Motor neuron (in vitro differentiated cells): ENCODE measurements around the gene HNRNPH1. TPM values are rescaled to one million over a fixed set of nuclear protein-coding genes. Genes with fewer than 3 reads are reported as not detected.
"Not testable (repeated sequence)": the region's sequence is repeated elsewhere in the genome, so short reads cannot be mapped to it uniquely, and the experiment has no call there.

Experiments used
- ATAC-seq, 8 experiments: fragments of 200-7000 bp; cut with Tn5 transposase; replicated peaks in 6 of 8; 2 replicates each; pipeline ENCODE4 v1.8.0; 2021; ENCODE audit warnings: mild to moderate bottlenecking in 8 of 8, moderate library complexity in 8 of 8
- H3K27ac ChIP-seq, 2 donors: fragments of 250-450 bp; sonication (Bioruptor Pico); 2 replicates each; pipeline ENCODE4 v1.9.0; 2021; ENCODE audit warnings: antibody characterized with exemption in 2 of 2, mild to moderate bottlenecking in 2 of 2, moderate library complexity in 1 of 2
- H3K4me1 ChIP-seq, 2 donors: fragments of 250-450 bp; sonication (Bioruptor Pico); replicated peaks in 1 of 2; 2 replicates each; pipeline ENCODE4 v1.6.1; 2021; ENCODE audit warnings: antibody characterized with exemption in 2 of 2, mild to moderate bottlenecking in 2 of 2, moderate library complexity in 1 of 2
- H3K4me3 ChIP-seq, 5 donors: fragments of 250-450 bp; sonication (Bioruptor Pico); 2 replicates each; pipeline ENCODE4 v1.9.0; 2021; ENCODE audit warnings: antibody characterized with exemption in 5 of 5, mild to moderate bottlenecking in 5 of 5, moderate library complexity in 4 of 5
- WGBS, 10 experiments: fragments of 450-650 bp; shearing (Covaris generic); methylation state at CpG; one replicate each; pipeline ENCODE4 v1.0.0; 2022; 5-methylcytosine and 5-hydroxymethylcytosine counted together
- in situ Hi-C, 9 experiments: fragments of 400-800 bp; cut with MboI; loops; one replicate each; pipeline ENCODE4 v1.15.0; 2021; ENCODE audit warnings: low sequenced_read_pairs in 9 of 9, low pct_unique_long_range_greater_than_20kb in 2 of 9; ENCODE audit not compliant: unreplicated experiment in 9 of 9
- total RNA-seq, 8 experiments: library from RNA; unstranded; fragments of 300-600 nt; gene quantifications; 2 replicates each; pipeline versions ENCODE4 v1.2.3 to v1.2.4, GENCODE V29; 2022

HNRNPH1 gene, protein sequence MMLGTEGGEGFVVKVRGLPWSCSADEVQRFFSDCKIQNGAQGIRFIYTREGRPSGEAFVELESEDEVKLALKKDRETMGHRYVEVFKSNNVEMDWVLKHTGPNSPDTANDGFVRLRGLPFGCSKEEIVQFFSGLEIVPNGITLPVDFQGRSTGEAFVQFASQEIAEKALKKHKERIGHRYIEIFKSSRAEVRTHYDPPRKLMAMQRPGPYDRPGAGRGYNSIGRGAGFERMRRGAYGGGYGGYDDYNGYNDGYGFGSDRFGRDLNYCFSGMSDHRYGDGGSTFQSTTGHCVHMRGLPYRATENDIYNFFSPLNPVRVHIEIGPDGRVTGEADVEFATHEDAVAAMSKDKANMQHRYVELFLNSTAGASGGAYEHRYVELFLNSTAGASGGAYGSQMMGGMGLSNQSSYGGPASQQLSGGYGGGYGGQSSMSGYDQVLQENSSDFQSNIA
- total RNA-seq: 1,000 to 10,000 TPM in 2 of 8 experiments, 100 to 1,000 TPM in 6; 410 to 1,105 (median 500) TPM

DNA sequence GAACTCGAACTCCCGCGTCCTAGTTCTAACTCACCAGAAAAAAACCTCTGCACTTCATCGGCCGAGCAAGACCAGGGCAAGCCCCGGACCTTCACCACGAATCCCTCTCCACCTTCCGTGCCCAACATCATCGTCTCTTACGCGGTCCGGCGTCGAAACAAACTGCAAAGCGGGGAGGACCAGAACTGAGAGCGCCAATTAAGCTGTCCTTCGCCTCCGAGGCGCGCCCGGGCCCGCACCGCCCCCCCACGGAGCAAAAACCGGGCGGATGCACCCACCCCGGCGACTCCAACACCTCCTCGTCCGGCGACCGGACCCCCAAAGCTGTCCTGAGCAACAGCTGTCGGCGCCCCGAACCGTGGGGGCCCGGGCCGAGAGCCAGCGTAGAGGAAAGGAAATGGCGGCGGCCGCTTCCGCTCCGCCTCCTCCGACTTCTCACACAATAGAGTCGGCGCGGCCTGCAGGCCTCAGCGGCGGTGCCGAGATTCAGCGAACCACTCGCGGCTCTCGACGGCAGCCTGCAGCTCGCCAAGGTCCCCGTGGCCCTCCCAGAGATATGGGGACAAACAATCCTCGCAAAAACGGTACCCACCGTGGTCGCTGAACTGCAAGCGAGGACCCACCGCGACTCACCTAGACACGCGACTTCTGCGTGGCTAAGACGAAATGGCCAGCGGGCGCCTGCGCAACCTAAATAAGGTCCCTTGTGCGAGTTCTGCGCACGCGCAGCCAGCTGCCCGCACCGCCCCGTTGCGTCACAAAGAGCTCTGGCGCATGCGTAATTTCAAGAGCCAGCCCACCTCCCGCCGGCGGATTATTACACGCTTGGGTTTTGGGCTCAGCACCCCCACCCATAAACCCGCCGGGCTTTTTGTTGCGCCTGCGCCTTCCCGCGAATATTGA lies at the start of gene HNRNPH1:
Gene HNRNPH1, minus strand, starts transcription at position 669 of the 903 bp plus-strand sequence. Its CDS starts 538 bp downstream, at position 131.
- Histone ChIP-seq H3K27ac (peak within 1 kb of the TSS; percentile 96 to 97), H3K4me1 (peaks cover 34 to 39% of the 10 kb centered on the region in 2 donors), H3K4me3 (peak within 1 kb of the TSS; percentile 78 to 93 (median 90))
- WGBS, 10 experiments: 0 to 3% (median 0%) methylated on average over 3 to 31 of the region's 92 CpGs; no CpG with 5 or more reads in 3 of the 10 experiments
- in situ Hi-C loops: no loop called here
- peak; percentile 66 to 87 (median 79) for ATAC-seq

DNA sequence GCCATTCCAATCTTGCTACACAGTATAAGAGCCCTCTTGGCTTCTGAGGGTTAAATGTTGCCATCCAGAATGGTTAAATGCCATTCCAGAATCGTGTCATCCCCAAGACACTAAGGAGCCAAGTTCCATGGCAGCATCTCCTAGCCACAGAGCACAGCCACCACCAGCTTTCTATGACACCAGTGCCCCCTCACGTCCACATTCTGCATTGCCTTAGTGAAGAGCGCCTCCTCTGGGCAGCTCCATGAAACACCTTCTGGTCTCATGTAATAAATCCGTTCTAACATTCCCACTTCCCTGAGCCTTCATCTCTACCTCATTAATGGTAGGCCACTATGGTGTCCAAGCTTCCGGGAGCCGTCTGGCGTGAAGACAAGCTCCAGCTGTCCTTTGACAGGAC lies 44.9 kb upstream of the HNRNPH1 start:
- Histone ChIP-seq H3K4me3 (no peak overlapping the region), H3K27ac (no peak overlapping the region), H3K4me1 (no peaks in the 10 kb centered on the region)
- in situ Hi-C loops: no loop called here
- peak in 4 of 8 experiments; percentile 80 to 98 (median 90) for ATAC-seq
- 9 to 53% (median 20%) methylated on average over 1 to 5 of the region's 7 CpGs; no CpG with 5 or more reads in 5 of the 10 experiments for WGBS, 10 experiments

DNA sequence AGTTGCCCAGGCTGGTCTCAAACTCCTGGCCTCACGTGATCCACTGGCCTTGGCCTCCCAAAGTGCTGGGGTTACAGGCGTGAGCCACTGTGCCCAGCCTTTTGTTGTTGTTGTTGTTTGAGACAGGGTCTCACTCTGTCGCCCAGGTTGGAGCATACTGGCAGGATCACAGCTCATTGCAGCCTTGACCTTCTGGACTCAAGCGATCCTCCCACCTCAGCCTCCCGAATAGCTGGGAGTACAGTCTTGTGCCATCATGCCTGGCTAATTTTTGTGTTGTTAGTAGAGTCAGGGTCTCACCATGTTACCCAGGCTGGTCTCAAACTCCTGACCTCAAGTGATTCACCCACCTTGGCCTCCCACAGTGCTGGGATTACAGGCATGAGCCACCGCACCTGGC lies 38.2 kb upstream of the HNRNPH1 start:
- H3K4me1 ChIP-seq, H3K27ac ChIP-seq, ATAC-seq, H3K4me3 ChIP-seq, in situ Hi-C loops: not testable (repeated sequence)
- WGBS, 10 experiments: 87 to 100% (median 100%) methylated on average over 1 to 5 of the region's 6 CpGs; no CpG with 5 or more reads in 5 of the 10 experiments

GRCh38 chr5:179658179-179658856 lies 34.8 kb upstream of the HNRNPH1 start:
- H3K27ac ChIP-seq, H3K4me1 ChIP-seq, in situ Hi-C loops: not testable (repeated sequence)
- ATAC-seq: peak in 5 of 8 experiments; percentile 9 to 80 (median 76)
- peak overlapping the region; percentile 30 to 62 (median 44) for H3K4me3 ChIP-seq
- 0 to 67% (median 37%) methylated on average over 1 to 7 of the region's 29 CpGs; no CpG with 5 or more reads in 2 of the 10 experiments for WGBS, 10 experiments

DNA sequence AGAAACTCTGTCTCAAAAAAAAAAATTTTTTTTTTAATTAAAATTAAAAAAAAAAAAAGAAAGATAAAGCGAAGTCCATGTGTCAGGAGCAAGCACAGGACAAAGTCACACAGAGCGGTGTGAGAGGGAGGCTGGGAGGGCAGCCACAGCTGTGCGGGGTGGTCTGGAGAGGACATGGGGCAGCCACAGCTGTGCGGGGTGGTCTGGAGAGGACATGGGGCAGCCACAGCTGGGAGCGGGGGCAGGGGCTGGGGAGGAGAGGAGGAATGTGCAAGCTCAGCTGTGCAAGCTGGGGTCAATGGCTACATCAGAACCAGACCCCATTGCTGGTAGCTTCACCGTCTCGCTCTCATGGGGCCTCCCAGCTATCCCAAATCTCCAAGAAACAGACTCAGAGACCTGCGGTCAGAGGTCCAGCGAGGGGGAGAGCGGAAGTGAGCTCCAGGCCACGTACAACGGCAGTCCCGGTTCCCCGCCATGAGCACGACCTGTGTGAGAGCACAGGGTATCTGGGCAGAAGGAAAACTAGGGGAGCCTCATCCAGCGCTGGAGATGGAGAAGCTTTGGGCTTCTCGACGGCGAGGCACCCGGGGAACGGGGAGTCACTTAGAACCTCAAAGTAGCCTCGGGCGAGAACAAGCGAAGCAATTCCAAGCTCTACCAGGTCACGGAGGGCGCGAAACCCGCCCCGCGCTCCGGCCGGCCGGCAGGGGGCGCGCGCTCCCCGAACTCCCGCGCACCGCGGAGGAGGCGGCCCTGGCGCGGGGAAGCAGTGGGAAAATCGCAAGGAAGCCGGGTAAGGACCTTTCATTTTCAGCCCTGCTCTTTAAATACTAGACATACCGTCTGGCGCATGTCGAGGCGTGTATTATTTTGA lies 34.1 kb upstream of the HNRNPH1 start:
- H3K4me1 ChIP-seq, H3K27ac ChIP-seq, in situ Hi-C loops, H3K4me3 ChIP-seq: not testable (repeated sequence)
- WGBS, 10 experiments: no CpG with 5 or more reads among the region's 50 CpGs
- ATAC-seq: peak; percentile 92 to 97 (median 96)

GRCh38 chr5:179653135-179653534 lies 29.7 kb upstream of the HNRNPH1 start:
- in situ Hi-C loops, H3K4me3 ChIP-seq, H3K27ac ChIP-seq, ATAC-seq, H3K4me1 ChIP-seq: not testable (repeated sequence)
- WGBS, 10 experiments: 67 to 100% (median 100%) methylated on average over 1 of the region's 2 CpGs; no CpG with 5 or more reads in 5 of the 10 experiments

DNA sequence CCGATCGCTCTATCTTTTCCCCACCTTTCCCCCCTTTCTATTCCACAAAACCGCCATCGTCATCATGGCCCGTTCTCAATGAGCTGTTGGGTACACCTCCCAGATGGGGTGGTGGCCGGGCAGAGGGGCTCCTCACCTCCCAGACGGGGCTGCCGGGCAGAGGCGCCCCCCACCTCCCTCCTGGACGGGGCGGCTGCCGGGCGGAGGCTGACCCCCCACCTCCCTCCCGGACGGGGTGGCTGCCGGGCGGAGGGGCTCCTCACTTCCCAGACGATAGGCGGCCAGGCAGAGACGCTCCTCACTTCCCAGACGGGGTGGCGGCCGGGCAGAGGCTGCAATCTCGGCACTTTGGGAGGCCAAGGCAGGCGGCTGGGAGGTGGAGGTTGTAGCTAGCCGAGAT lies 26.8 kb upstream of the HNRNPH1 start:
- H3K4me1 ChIP-seq, H3K4me3 ChIP-seq, in situ Hi-C loops, ATAC-seq, H3K27ac ChIP-seq: not testable (repeated sequence)
- WGBS, 10 experiments: no CpG with 5 or more reads among the region's 26 CpGs

- H3K27ac ChIP-seq, H3K4me3 ChIP-seq, H3K4me1 ChIP-seq, in situ Hi-C loops: not testable (repeated sequence)
- ATAC-seq: peak in 4 of 8 experiments; percentile 20 to 85 (median 30)
- 92% methylated on average over 2 of the region's 10 CpGs; no CpG with 5 or more reads in 9 of the 10 experiments for WGBS, 10 experiments
These were observed 25.8 kb upstream of the HNRNPH1 start for GRCh38 chr5:179649166-179649703.

DNA sequence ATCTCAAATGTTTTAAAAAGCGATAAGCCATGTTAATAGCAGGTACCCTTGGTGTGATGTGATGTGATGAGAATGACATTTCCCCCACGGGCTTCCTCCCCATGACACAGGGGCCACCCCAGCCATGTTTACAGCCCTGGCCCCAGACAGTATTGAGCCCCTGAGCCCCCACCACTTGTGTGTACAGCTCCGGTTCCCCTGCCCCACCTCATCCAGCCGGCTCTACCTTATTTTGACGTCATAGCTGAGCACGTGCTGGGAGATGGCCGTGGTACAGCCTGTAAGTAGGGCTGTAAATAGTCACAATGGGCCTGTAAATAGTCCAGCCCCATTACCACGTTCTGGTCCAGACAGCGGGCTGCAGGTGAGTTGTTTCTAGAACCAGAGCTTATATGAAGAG lies 24.9 kb upstream of the HNRNPH1 start:
- peak in 1 of 8 experiments; percentile 10 for ATAC-seq
- Histone ChIP-seq H3K4me1 (peaks cover 0 to 2% of the 10 kb centered on the region in 2 donors), H3K4me3 (no peak overlapping the region), H3K27ac (no peak overlapping the region)
- in situ Hi-C loops: no loop called here
- 100% methylated on average over 1 of the region's 9 CpGs; no CpG with 5 or more reads in 8 of the 10 experiments for WGBS, 10 experiments

DNA sequence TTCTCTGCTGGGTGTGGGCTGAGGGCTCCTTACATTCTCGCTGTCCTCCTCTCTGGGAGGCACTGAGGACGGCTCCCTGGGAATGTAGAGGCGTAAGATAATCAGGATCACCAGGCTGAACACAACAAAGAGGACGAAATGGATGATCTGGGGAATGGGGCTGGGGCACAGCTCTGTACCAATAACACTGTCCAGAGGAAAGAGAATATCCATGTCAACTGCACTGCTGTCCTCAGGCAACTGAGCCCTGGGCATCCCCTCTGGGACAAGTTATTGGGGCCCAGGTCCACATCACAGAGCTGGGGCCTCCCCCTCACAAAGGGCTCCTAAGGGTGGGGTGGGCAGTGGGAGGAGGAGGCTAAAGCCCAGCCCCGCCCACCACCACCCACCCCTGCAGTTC lies 21.3 kb upstream of the HNRNPH1 start:
- 80 to 100% methylated on average over 1 to 2 of the region's 5 CpGs; no CpG with 5 or more reads in 8 of the 10 experiments for WGBS, 10 experiments
- H3K4me3 ChIP-seq, in situ Hi-C loops, ATAC-seq, H3K4me1 ChIP-seq, H3K27ac ChIP-seq: not testable (repeated sequence)

DNA sequence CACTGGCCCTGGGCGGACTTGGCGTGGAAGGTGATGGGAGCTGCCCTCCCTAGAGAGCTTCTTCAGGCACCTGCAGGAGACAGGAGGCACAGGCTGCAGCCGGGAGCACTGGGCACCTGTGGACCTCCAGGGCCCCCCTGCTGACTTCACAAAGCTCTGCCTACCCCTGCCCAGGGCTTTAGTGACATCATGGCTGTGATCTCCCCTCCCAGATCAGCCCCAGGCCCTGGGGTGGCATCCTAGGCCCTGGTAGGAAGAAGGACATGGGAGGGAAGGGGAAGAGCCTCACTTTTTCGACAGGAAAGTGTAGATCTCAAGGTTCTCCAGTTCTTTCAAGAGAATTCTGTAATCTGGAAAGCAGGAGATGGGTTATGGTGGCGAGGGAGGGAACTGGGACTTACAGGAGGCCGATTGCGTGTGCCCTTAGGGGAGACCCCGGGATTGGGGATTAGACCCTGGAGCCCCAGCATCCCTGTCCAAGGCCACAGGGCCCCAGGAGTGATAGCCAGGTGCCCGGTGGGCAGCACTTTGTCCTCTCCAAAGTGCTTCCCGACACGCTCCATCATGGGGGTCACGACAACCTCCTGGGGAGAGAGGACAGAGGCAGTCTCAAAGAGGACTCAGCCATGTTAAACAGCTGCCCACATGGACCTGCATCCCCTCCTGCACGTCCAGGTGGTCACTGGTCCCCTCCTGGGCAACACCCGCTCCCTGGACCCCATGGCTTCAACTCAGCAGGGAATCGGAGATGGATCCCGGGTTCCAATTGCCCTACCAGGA lies 19.9 kb upstream of the HNRNPH1 start:
- in situ Hi-C loops, H3K4me1 ChIP-seq, H3K27ac ChIP-seq, H3K4me3 ChIP-seq, ATAC-seq: not testable (repeated sequence)
- 71 to 100% (median 80%) methylated on average over 1 to 8 of the region's 16 CpGs; no CpG with 5 or more reads in 3 of the 10 experiments for WGBS, 10 experiments
